Measurements from ENCODE around the gene ZNF552. TPM values are rescaled to one million over a fixed set of nuclear protein-coding genes. Genes with fewer than 3 reads are reported as not detected.
A peak's percentile ranks its signal among the peaks of the same experiment; 100 is the strongest.
"Not testable (repeated sequence)": the region's sequence is repeated elsewhere in the genome, so short reads cannot be mapped to it uniquely, and the experiment has no call there.

The ZNF552 gene
- polyA plus RNA-seq (ENCODE audit: insufficient read length in 4 of 4), result 10 to 100 TPM; 14.4 to 19.5 (median 15.7) TPM

- peak; percentile 77 to 91 (median 85) for DNase-seq (ENCODE audit: low read depth in 4 of 4, low spot score in 3 of 4)
These were observed at the start of gene ZNF552 for GRCh38 chr19:57814505-57815246. TSS of gene ZNF552 (minus strand) at chr19:57814913. CDS start at chr19:57814743, 170 bp downstream.

- not testable (repeated sequence) for DNase-seq (ENCODE audit: low read depth in 4 of 4, low spot score in 3 of 4)
These were observed 47.6 kb upstream of the ZNF552 start for GRCh38 chr19:57862351-57862750.

- DNase-seq (ENCODE audit: low read depth in 4 of 4, low spot score in 3 of 4), result not testable (repeated sequence)
These were observed 39.4 kb upstream of the ZNF552 start for GRCh38 chr19:57854117-57854516.

GRCh38 chr19:57851812-57852603, 37.3 kb upstream of the ZNF552 start:
- DNase-seq (ENCODE audit: low read depth in 4 of 4, low spot score in 3 of 4), result not testable (repeated sequence)

- peak in 2 of 4 donors; percentile 18 to 31 for DNase-seq (ENCODE audit: low read depth in 4 of 4, low spot score in 3 of 4)
These were observed 35.9 kb upstream of the ZNF552 start for GRCh38 chr19:57850553-57851017.

- peak in 3 of 4 donors; percentile 58 to 66 (median 61) for DNase-seq (ENCODE audit: low read depth in 4 of 4, low spot score in 3 of 4)
These were observed 35.2 kb upstream of the ZNF552 start, which contains the start of gene ZNF587 for GRCh38 chr19:57849666-57850473. TSS of gene ZNF587 (plus strand) at chr19:57849859. CDS start at chr19:57850039, 180 bp downstream.

- DNase-seq (ENCODE audit: low read depth in 4 of 4, low spot score in 3 of 4), result not testable (repeated sequence)
These were observed 34.5 kb upstream of the ZNF552 start for GRCh38 chr19:57849162-57849665.

- DNase-seq (ENCODE audit: low read depth in 4 of 4, low spot score in 3 of 4), result not testable (repeated sequence)
These were observed 32.5 kb upstream of the ZNF552 start for GRCh38 chr19:57847164-57847563.

GRCh38 chr19:57841122-57841763, 26.5 kb upstream of the ZNF552 start:
- no peak for DNase-seq (ENCODE audit: low read depth in 4 of 4, low spot score in 3 of 4)

- DNase-seq (ENCODE audit: low read depth in 4 of 4, low spot score in 3 of 4), result not testable (repeated sequence)
These were observed 24.0 kb upstream of the ZNF552 start for GRCh38 chr19:57838622-57839191.

- DNase-seq (ENCODE audit: low read depth in 4 of 4, low spot score in 3 of 4), result not testable (repeated sequence)
These were observed 22.3 kb upstream of the ZNF552 start for GRCh38 chr19:57836991-57837390.

GRCh38 chr19:57830071-57830602, 15.4 kb upstream of the ZNF552 start, which contains the start of gene ZNF587B:
TSS of gene ZNF587B (plus strand) at chr19:57830299. CDS start at chr19:57830529, 230 bp downstream.
- peak in 2 of 4 donors; percentile 52 to 54 for DNase-seq (ENCODE audit: low read depth in 4 of 4, low spot score in 3 of 4)

GRCh38 chr19:57829316-57829715, 14.6 kb upstream of the ZNF552 start:
- DNase-seq (ENCODE audit: low read depth in 4 of 4, low spot score in 3 of 4), result no peak

- no peak for DNase-seq (ENCODE audit: low read depth in 4 of 4, low spot score in 3 of 4)
These were observed 10.8 kb upstream of the ZNF552 start for GRCh38 chr19:57825511-57825910.

- DNase-seq (ENCODE audit: low read depth in 4 of 4, low spot score in 3 of 4), result not testable (repeated sequence)
These were observed 8.9 kb upstream of the ZNF552 start for GRCh38 chr19:57823608-57824007.

- DNase-seq (ENCODE audit: low read depth in 4 of 4, low spot score in 3 of 4), result not testable (repeated sequence)
These were observed 8.4 kb upstream of the ZNF552 start for GRCh38 chr19:57823155-57823554.

GRCh38 chr19:57821501-57821900, 6.8 kb upstream of the ZNF552 start:
- not testable (repeated sequence) for DNase-seq (ENCODE audit: low read depth in 4 of 4, low spot score in 3 of 4)

GRCh38 chr19:57821095-57821494, 6.4 kb upstream of the ZNF552 start:
- not testable (repeated sequence) for DNase-seq (ENCODE audit: low read depth in 4 of 4, low spot score in 3 of 4)

- no peak for DNase-seq (ENCODE audit: low read depth in 4 of 4, low spot score in 3 of 4)
These were observed 5.9 kb upstream of the ZNF552 start for GRCh38 chr19:57820599-57820998.
